K562 (cell line): ENCODE data around the gene PRRT1. TPM values are rescaled to one million over a fixed set of nuclear protein-coding genes. Genes with fewer than 3 reads are reported as not detected.

Experiments used
- FOXA3 ChIP-seq, 2 experiments: fragments of 450-650 bp in 1 of 2; sonication (generic) in 1 of 2; formaldehyde crosslinking; IDR thresholded peaks in 1 of 2; conservative IDR thresholded peaks in 1 of 2; 2 replicates each; pipeline versions ENCODE4 v1.4.0 to v1.8.0; 2020 to 2022; ENCODE audit warnings: mild to moderate bottlenecking in 2 of 2, missing genetic modification reagents in 1 of 2
- GATAD2B ChIP-seq: fragments of 450-650 bp; IDR thresholded peaks from 2 replicates; pipeline ENCODE4 v1.6.1; 2017; ENCODE audit warnings: mild to moderate bottlenecking, borderline replicate concordance
- HEY1 ChIP-seq: fragments of 250-450 bp; sonication (Bioruptor Pico); IDR thresholded peaks from 2 replicates; pipeline ENCODE4 v1.5.0; 2020; ENCODE audit warnings: mild to moderate bottlenecking, moderate library complexity, borderline replicate concordance
- ILF3 ChIP-seq: fragments of 450-650 bp; IDR thresholded peaks from 2 replicates; pipeline ENCODE4 v1.6.1; 2018; ENCODE audit warnings: antibody characterized with exemption, mild to moderate bottlenecking, moderate library complexity, borderline replicate concordance
- KAT8 ChIP-seq: fragments of 450-650 bp; IDR thresholded peaks from 2 replicates; pipeline ENCODE4 v1.6.1; 2016; ENCODE audit warnings: low read depth, mild to moderate bottlenecking
- MBD2 ChIP-seq: sonication (generic); IDR thresholded peaks from 2 replicates; pipeline ENCODE4 v1.6.1; 2016; ENCODE audit warnings: low read depth, borderline replicate concordance
- MXI1 ChIP-seq: IDR thresholded peaks from 2 replicates; pipeline ENCODE4 v1.6.1; 2011; ENCODE audit warnings: low read depth, mild to moderate bottlenecking, improper control_type of control experiment, low read length
- NRF1 ChIP-seq, 2 experiments: fragments of 450-650 bp; IDR thresholded peaks in 1 of 2; conservative IDR thresholded peaks in 1 of 2; 2 replicates each; pipeline ENCODE4 v1.6.1; 2014; ENCODE audit warnings: mild to moderate bottlenecking in 2 of 2
- PCBP1 ChIP-seq: fragments of 200-400 bp; formaldehyde crosslinking; IDR thresholded peaks from 2 replicates; pipeline ENCODE4 v1.6.1; 2018; ENCODE audit warnings: mild to moderate bottlenecking, low read depth, low read length; ENCODE audit not compliant: poor library complexity, severe bottlenecking
- PRMT5 ChIP-seq: sonication (generic); formaldehyde crosslinking; IDR thresholded peaks from 2 replicates; pipeline ENCODE4 v1.5.0; 2020; ENCODE audit warnings: missing genetic modification reagents
- RBM17 ChIP-seq: fragments of 200-400 bp; formaldehyde crosslinking; IDR thresholded peaks from 2 replicates; pipeline ENCODE4 v1.6.1; 2017; ENCODE audit warnings: low read depth, mild to moderate bottlenecking, low read length, borderline replicate concordance
- RBM39 ChIP-seq: fragments of 200-400 bp; formaldehyde crosslinking; optimal IDR thresholded peaks from 2 replicates; pipeline ENCODE3; 2018; ENCODE audit warnings: low read depth, low read length
- TCF15 ChIP-seq: fragments of 250-450 bp; sonication (Bioruptor Pico); IDR thresholded peaks from 2 replicates; pipeline ENCODE4 v1.8.0; 2022; ENCODE audit warnings: moderate library complexity, mild to moderate bottlenecking, inconsistent platforms
- TCF3 ChIP-seq: sonication (generic); formaldehyde crosslinking; IDR thresholded peaks from 2 replicates; pipeline ENCODE4 v1.4.0; 2020; ENCODE audit warnings: mild to moderate bottlenecking, missing genetic modification reagents
- ZBTB40 ChIP-seq, 2 experiments: fragments of 450-650 bp in 1 of 2; sonication (generic) in 1 of 2; formaldehyde crosslinking in 1 of 2; IDR thresholded peaks; 2 replicates each; pipeline versions ENCODE4 v1.7.1 to v1.9.0; 2016 to 2022; ENCODE audit warnings: inconsistent platforms in 1 of 2, mild to moderate bottlenecking in 1 of 2, missing genetic modification reagents in 1 of 2
- ZFP1 ChIP-seq: fragments of 450-650 bp; formaldehyde crosslinking; IDR thresholded peaks from 2 replicates; pipeline ENCODE4 v1.4.0; 2020; ENCODE audit warnings: mild to moderate bottlenecking, mixed read lengths
- ZNF121 ChIP-seq: sonication (generic); formaldehyde crosslinking; conservative IDR thresholded peaks from 2 replicates; pipeline ENCODE4 v1.8.0; 2022; ENCODE audit warnings: missing genetic modification reagents
- ZNF41 ChIP-seq: fragments of 250-450 bp; sonication (Bioruptor Pico); conservative IDR thresholded peaks from 2 replicates; pipeline ENCODE4 v1.4.0; 2020; ENCODE audit warnings: mild to moderate bottlenecking
- ZNF561 ChIP-seq: fragments of 450-650 bp; formaldehyde crosslinking; conservative IDR thresholded peaks from 2 replicates; pipeline ENCODE4 v1.4.0; 2020; ENCODE audit warnings: mild to moderate bottlenecking, moderate library complexity
- polyA plus RNA-seq, 8 experiments: library from polyadenylated mRNA; depleted of rRNA in 4 of 8; stranded (reverse) in 5 of 8; unstranded in 3 of 8; fragments of >200 nt; fragmentation: Nextera tagmentation in 2 of 8; fragmentation: Illumina TruSeq in 1 of 8; extraction: Ambion mirVana in 2 of 8; extraction: Trizol in 1 of 8; gene quantifications; 2 replicates each; pipeline versions ENCODE4 v1.2.1 to v1.2.3, GENCODE V29; 2011 to 2014; ENCODE audit warnings: inconsistent platforms in 1 of 8, missing spikeins in 1 of 8
- total RNA-seq, 7 experiments: library from RNA; depleted of rRNA in 6 of 7; stranded (reverse); fragments of >200 nt in 6 of 7; fragmentation: Illumina TruSeq in 2 of 7; extraction: Trizol in 2 of 7; gene quantifications; 2 replicates each; pipeline versions ENCODE4 v1.2.1 to v1.2.3, GENCODE V29; 2011 to 2021; ENCODE audit warnings: low replicate concordance in 1 of 7

PRRT1 gene
- total and polyA plus RNA-seq, 9 of the 15 experiments (the other 6 are each of a cell fraction or from before 2014, with no cell fraction given), result 0.14 to 3.5 (median 0.41) TPM

DNA sequence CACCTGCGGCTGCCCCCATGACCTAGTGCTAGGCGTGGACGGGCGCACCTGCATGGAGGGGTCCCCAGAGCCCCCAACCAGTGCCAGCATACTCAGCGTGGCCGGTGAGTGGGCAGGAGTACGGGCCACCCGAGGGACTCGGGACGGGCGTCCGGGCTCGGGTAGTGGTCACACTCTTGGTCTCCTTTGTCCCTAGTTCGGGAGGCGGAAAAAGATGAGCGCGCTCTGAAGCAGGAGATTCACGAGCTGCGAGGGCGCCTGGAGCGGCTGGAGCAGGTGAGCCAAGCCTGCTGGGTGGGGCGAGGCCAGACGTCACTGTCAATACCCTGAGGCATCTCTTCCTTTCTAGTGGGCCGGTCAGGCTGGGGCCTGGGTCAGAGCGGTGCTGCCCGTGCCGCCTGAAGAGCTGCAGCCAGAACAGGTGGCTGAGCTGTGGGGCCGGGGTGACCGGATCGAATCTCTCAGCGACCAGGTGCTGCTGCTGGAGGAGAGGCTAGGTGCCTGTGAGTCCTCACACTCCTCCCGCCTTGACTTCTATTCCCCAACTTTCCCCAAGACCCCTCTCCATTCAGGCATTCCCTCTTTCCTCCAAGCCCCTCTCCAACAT is 15.5 kb upstream of the PRRT1 start (continued):
- TF ChIP-seq MBD2 (no peak), ZNF121 (CRISPR knock-in tag) (no peak), RBM39 (peak; percentile 28), ZNF561 (CRISPR knock-in tag) (no peak), HEY1 (CRISPR knock-in tag) (no peak), FOXA3 (CRISPR knock-in tag; conservative IDR thresholded peaks at IDR 0.05 in 1 of 2, IDR thresholded peaks at IDR 0.05 in 1 of 2) (peak in 1 of 2 experiments; percentile 67; a peak in 1 of 4 replicates), GATAD2B (no peak), ZBTB40 (IDR thresholded peaks at IDR 0.05) (peak; percentile 32; the same call in 1 of the 2 replicates), ZBTB40 (CRISPR knock-in tag; IDR thresholded peaks at IDR 0.05) (no peak), PCBP1 (no peak), ZNF41 (CRISPR knock-in tag) (no peak), ZFP1 (CRISPR knock-in tag) (no peak), TCF3 (CRISPR knock-in tag) (no peak), TCF15 (CRISPR knock-in tag) (peak; percentile 30; the same call in 1 of the 2 replicates), MXI1 (no peak), KAT8 (no peak), RBM17 (no peak), ILF3 (no peak), PRMT5 (CRISPR knock-in tag) (no peak), NRF1 (conservative IDR thresholded peaks at IDR 0.05 in 1 of 2, IDR thresholded peaks at IDR 0.05 in 1 of 2) (no peak)
